Measurements from ENCODE around the gene BANF2. TPM values are rescaled to one million over a fixed set of nuclear protein-coding genes. Genes with fewer than 3 reads are reported as not detected.
"Not testable (repeated sequence)": the region's sequence is repeated elsewhere in the genome, so short reads cannot be mapped to it uniquely, and the experiment has no call there.

BANF2 gene
- total and polyA plus RNA-seq, 2 experiments from 2014 or later, result not detected

DNA sequence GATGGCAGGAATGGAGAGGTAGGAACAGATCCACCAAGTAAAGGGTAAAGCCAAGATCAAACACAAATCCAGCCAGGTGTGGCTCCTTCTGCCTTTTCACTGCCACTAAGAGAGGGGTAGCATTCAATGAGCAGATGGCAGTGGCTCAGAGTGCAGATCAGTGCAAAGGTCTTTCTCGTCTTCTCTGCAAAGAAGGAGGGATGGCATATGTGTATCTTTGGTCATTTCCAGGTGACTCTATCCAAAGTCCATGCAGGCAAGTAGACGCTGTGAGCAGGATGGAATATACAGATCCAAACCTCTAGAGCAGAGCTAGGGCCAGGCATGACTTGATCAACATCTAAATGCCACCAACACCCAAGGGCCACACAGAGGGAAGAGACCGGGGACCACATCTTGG is 6.9 kb downstream of the BANF2 start:
- Histone ChIP-seq H3K4me1 (ENCODE audit: insufficient read depth) (peaks cover 38% of the 10 kb centered on the region), H3K4me2 (no peak overlapping the region), H4K20me1 (ENCODE audit: insufficient read depth, poor library complexity, severe bottlenecking) (no peaks in the 10 kb centered on the region), H3K27ac (peak overlapping the region; percentile 91), H2AFZ (no peak overlapping the region), H3K4me3 (no peak overlapping the region), H3K9me2 (replicated peaks; ENCODE audit: insufficient read depth) (no peaks in the 10 kb centered on the region), H3K9me3 (ENCODE audit: low read depth) (no peaks in the 10 kb centered on the region), H3K27me3 (no peaks in the 10 kb centered on the region), H3K79me2 (no peaks in the 10 kb centered on the region), H3K36me3 (replicated peaks; ENCODE audit: insufficient read depth, low read depth) (no peaks in the 10 kb centered on the region)
- DNase-seq (ENCODE audit: low spot score), result no peak
- TF ChIP-seq CTCF (IDR thresholded peaks at IDR 0.05; ENCODE audit: poor library complexity) (no peak), EZH2phosphoT487 (IDR thresholded peaks at IDR 0.05; ENCODE audit: low read depth, severe bottlenecking, unreplicated experiment) (no peak), EZH2 (IDR thresholded peaks at IDR 0.05; ENCODE audit: borderline replicate concordance) (no peak)
- WGBS (ENCODE audit: low lambda C conversion rate, missing lambda C conversion rate), result 83% methylated on average over 3 of the region's 3 CpGs

DNA sequence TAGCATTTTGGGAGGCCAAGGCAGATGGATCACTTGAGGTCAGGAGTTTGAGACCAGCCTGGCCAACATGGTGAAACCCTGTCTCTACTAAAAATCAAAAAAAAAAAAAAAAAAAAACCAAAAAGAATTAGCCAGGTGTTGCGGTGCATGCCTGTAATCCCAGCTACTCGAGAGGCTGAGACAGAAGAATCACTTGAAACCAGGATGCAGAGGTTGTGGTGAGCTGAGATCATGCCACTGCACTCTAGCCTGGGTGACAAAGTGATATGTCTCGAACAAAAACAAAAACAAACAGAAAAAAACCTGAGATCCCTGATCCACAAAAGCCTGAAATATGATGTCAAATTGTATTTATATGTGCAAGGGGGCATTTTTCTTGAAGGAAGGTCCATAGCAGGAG is 8.2 kb downstream of the BANF2 start:
- Histone ChIP-seq H3K4me1 (ENCODE audit: insufficient read depth) (peaks cover 49% of the 10 kb centered on the region), H3K27ac (peak overlapping the region; percentile 91)
- H3K36me3 ChIP-seq (replicated peaks; ENCODE audit: insufficient read depth, low read depth); H3K79me2 ChIP-seq; H3K9me3 ChIP-seq (ENCODE audit: low read depth); DNase-seq (ENCODE audit: low spot score); H3K9me2 ChIP-seq (replicated peaks; ENCODE audit: insufficient read depth); H3K27me3 ChIP-seq; H4K20me1 ChIP-seq (ENCODE audit: insufficient read depth, poor library complexity, severe bottlenecking); H2AFZ ChIP-seq; H3K4me3 ChIP-seq; H3K4me2 ChIP-seq: not testable (repeated sequence)
- WGBS (ENCODE audit: low lambda C conversion rate, missing lambda C conversion rate), result 89% methylated on average over 3 of the region's 3 CpGs

GRCh38 chr20:17708675-17709360 is 9.1 kb downstream of the BANF2 start:
- H3K4me3 ChIP-seq, result no peak overlapping the region
- TF ChIP-seq EZH2 (IDR thresholded peaks at IDR 0.05; ENCODE audit: borderline replicate concordance) (no peak), EZH2phosphoT487 (IDR thresholded peaks at IDR 0.05; ENCODE audit: low read depth, severe bottlenecking, unreplicated experiment) (no peak), CTCF (IDR thresholded peaks at IDR 0.05; ENCODE audit: poor library complexity) (no peak)
- no peaks in the 10 kb centered on the region for H4K20me1 ChIP-seq (ENCODE audit: insufficient read depth, poor library complexity, severe bottlenecking)
- H3K79me2 ChIP-seq, result no peaks in the 10 kb centered on the region
- 63% methylated on average over 7 of the region's 7 CpGs for WGBS (ENCODE audit: low lambda C conversion rate, missing lambda C conversion rate)
- no peak for DNase-seq (ENCODE audit: low spot score)
- H3K36me3 ChIP-seq (replicated peaks; ENCODE audit: insufficient read depth, low read depth), result no peaks in the 10 kb centered on the region
- H3K4me1 ChIP-seq (ENCODE audit: insufficient read depth), result peaks cover 49% of the 10 kb centered on the region
- no peaks in the 10 kb centered on the region for H3K27me3 ChIP-seq
- H3K9me3 ChIP-seq (ENCODE audit: low read depth), result no peaks in the 10 kb centered on the region
- no peaks in the 10 kb centered on the region for H3K9me2 ChIP-seq (replicated peaks; ENCODE audit: insufficient read depth)
- peak overlapping the region; percentile 91 for H3K27ac ChIP-seq
- no peak overlapping the region for H2AFZ ChIP-seq
- H3K4me2 ChIP-seq, result peak overlapping the region; percentile 69

- Histone ChIP-seq H3K4me2 (peak overlapping the region; percentile 69), H3K9me3 (ENCODE audit: low read depth) (no peaks in the 10 kb centered on the region), H3K36me3 (replicated peaks; ENCODE audit: insufficient read depth, low read depth) (no peaks in the 10 kb centered on the region), H3K9me2 (replicated peaks; ENCODE audit: insufficient read depth) (no peaks in the 10 kb centered on the region), H3K4me1 (ENCODE audit: insufficient read depth) (peaks cover 54% of the 10 kb centered on the region), H3K27ac (peak overlapping the region; percentile 91), H3K4me3 (no peak overlapping the region), H4K20me1 (ENCODE audit: insufficient read depth, poor library complexity, severe bottlenecking) (no peaks in the 10 kb centered on the region), H3K79me2 (no peaks in the 10 kb centered on the region), H2AFZ (no peak overlapping the region), H3K27me3 (no peaks in the 10 kb centered on the region)
- TF ChIP-seq EZH2phosphoT487 (IDR thresholded peaks at IDR 0.05; ENCODE audit: low read depth, severe bottlenecking, unreplicated experiment), result no peak
- TF ChIP-seq CTCF (IDR thresholded peaks at IDR 0.05; ENCODE audit: poor library complexity), result no peak
- TF ChIP-seq EZH2 (IDR thresholded peaks at IDR 0.05; ENCODE audit: borderline replicate concordance), result no peak
- no peak for DNase-seq (ENCODE audit: low spot score)
- WGBS (ENCODE audit: low lambda C conversion rate, missing lambda C conversion rate), result 86% methylated on average over 12 of the region's 12 CpGs
Measured at GRCh38 chr20:17709361-17710293, 9.9 kb downstream of the BANF2 start.

Data from hepatocyte (in vitro differentiated cells).